H1 (cell line): ENCODE results near the gene SESN3. TPM values are rescaled to one million over a fixed set of nuclear protein-coding genes. Genes with fewer than 3 reads are reported as not detected.

Source experiments
- CTCF ChIA-PET: fragments of 300-600 bp; sonication (Branson Sonifier 250); formaldehyde crosslinking; loops from one replicate; lab custom pipeline; 2021; ENCODE audit not compliant: partially characterized antibody; lab: Charles Lee
- POLR2A ChIA-PET: fragments of 300-600 bp; sonication (Branson Sonifier 250); formaldehyde crosslinking; loops from one replicate; lab custom pipeline; 2021; ENCODE audit warnings: inconsistent platforms; ENCODE audit not compliant: partially characterized antibody; lab: Charles Lee
- DNase-seq, 2 experiments: peaks; one replicate each; pipeline versions ENCODE4 v3.0.0 to v3.0.0-alpha.2; 2010 to 2022; ENCODE audit warnings: low spot score in 2 of 2, low read depth in 1 of 2, mixed read lengths in 1 of 2
- FAIRE-seq: peaks from 2 replicates; lab custom pipeline; 2011; peaks lifted over from hg19 to GRCh38; lab: Jason Lieb, UNC
- H2AFZ ChIP-seq: 2 replicates; pipeline ENCODE4 v1.8.1; 2012; ENCODE audit warnings: low read length, inconsistent platforms
- H2AK5ac ChIP-seq: 2 replicates; pipeline ENCODE4 v1.6.1; 2013; ENCODE audit warnings: low read depth, low read length
- H2BK120ac ChIP-seq: replicated peaks from 2 replicates; pipeline ENCODE3; 2013; ENCODE audit warnings: low read depth, low read length, inconsistent platforms
- H2BK12ac ChIP-seq: 2 replicates; pipeline ENCODE4 v1.6.1; 2013; ENCODE audit warnings: low read depth, low read length
- H2BK15ac ChIP-seq: 2 replicates; pipeline ENCODE4 v1.6.1; 2013; ENCODE audit warnings: low read length
- H2BK20ac ChIP-seq: 2 replicates; pipeline ENCODE4 v1.6.1; 2013; ENCODE audit warnings: low read length
- H2BK5ac ChIP-seq: 2 replicates; pipeline ENCODE4 v1.6.1; 2013; ENCODE audit warnings: low read depth, low read length
- H3K14ac ChIP-seq: 2 replicates; pipeline ENCODE4 v1.6.1; 2013; ENCODE audit warnings: inconsistent platforms; ENCODE audit not compliant: insufficient read length
- H3K18ac ChIP-seq: 2 replicates; pipeline ENCODE4 v1.6.1; 2013; ENCODE audit warnings: low read length; ENCODE audit errors: extremely low read depth
- H3K23ac ChIP-seq: 2 replicates; pipeline ENCODE4 v1.6.1; 2013; ENCODE audit warnings: inconsistent platforms; ENCODE audit not compliant: insufficient read length
- H3K23me2 ChIP-seq: 2 replicates; pipeline ENCODE4 v1.6.1; 2013; ENCODE audit warnings: low read depth, low read length
- H3K27ac ChIP-seq: 2 replicates; pipeline ENCODE4 v1.6.1; 2011; ENCODE audit warnings: low read depth, low read length, inconsistent platforms
- H3K27me3 ChIP-seq, 4 experiments: replicated peaks in 1 of 4; 1 replicate in 1 of 4; 2 replicates in 3 of 4; pipeline versions ENCODE4 v1.6.1 to v1.8.1; 2011 to 2013; ENCODE audit warnings: low read length in 3 of 4, mild to moderate bottlenecking in 3 of 4, inconsistent platforms in 2 of 4, mixed read lengths in 2 of 4, moderate library complexity in 1 of 4; ENCODE audit not compliant: control insufficient read depth in 3 of 4, insufficient read depth in 3 of 4; ENCODE audit errors: extremely low read depth in 1 of 4
- H3K36me3 ChIP-seq, 4 experiments: 2 replicates each; pipeline versions ENCODE4 v1.6.1 to v1.8.1; 2011 to 2013; ENCODE audit warnings: mild to moderate bottlenecking in 4 of 4, low read length in 3 of 4, moderate library complexity in 2 of 4, control low read depth in 1 of 4, inconsistent platforms in 1 of 4; ENCODE audit not compliant: insufficient read depth in 4 of 4, control insufficient read depth in 2 of 4
- H3K4ac ChIP-seq: replicated peaks from 2 replicates; pipeline ENCODE3; 2013; ENCODE audit warnings: low read length, low read depth, mixed read lengths, inconsistent platforms; ENCODE audit not compliant: insufficient read length
- H3K4me1 ChIP-seq, 4 experiments: replicated peaks in 1 of 4; 1 replicate in 1 of 4; 2 replicates in 3 of 4; pipeline versions ENCODE4 v1.6.1 to v1.8.1; 2011 to 2013; ENCODE audit warnings: low read length in 3 of 4, inconsistent platforms in 2 of 4, mixed read lengths in 1 of 4; ENCODE audit not compliant: insufficient read depth in 4 of 4, control insufficient read depth in 3 of 4
- H3K4me2 ChIP-seq, 2 experiments: 2 replicates each; pipeline versions ENCODE4 v1.6.1 to v1.8.1; 2011 to 2013; ENCODE audit warnings: low read depth in 2 of 2, low read length in 2 of 2, control low read depth in 1 of 2, inconsistent platforms in 1 of 2, mild to moderate bottlenecking in 1 of 2; ENCODE audit not compliant: insufficient read depth in 1 of 2
- H3K4me3 ChIP-seq, 4 experiments: fragments of 200-600, 300-600 bp in 1 of 4; sonication (generic), shearing (Covaris generic), sonication (Bioruptor Twin) in 1 of 4; 2 replicates each; pipeline versions ENCODE4 v1.5.1 to v1.8.1; 2011 to 2016; ENCODE audit warnings: low read length in 4 of 4, low read depth in 3 of 4, control low read depth in 2 of 4, inconsistent platforms in 2 of 4, mild to moderate bottlenecking in 2 of 4, mixed read lengths in 1 of 4, moderate library complexity in 1 of 4; ENCODE audit not compliant: insufficient read depth in 2 of 4; ENCODE audit errors: extremely low read depth in 1 of 4
- H3K56ac ChIP-seq: replicated peaks from 2 replicates; pipeline ENCODE3; 2013; ENCODE audit warnings: low read depth, mild to moderate bottlenecking, mixed read lengths, low read length, inconsistent platforms; ENCODE audit not compliant: insufficient read length
- H3K79me1 ChIP-seq: 2 replicates; pipeline ENCODE4 v1.6.1; 2013; ENCODE audit warnings: low read depth, low read length, control low read depth
- H3K79me2 ChIP-seq, 2 experiments: 2 replicates each; pipeline versions ENCODE4 v1.6.1 to v1.8.1; 2012 to 2013; ENCODE audit warnings: low read length in 2 of 2, mild to moderate bottlenecking in 2 of 2, inconsistent platforms in 1 of 2; ENCODE audit not compliant: insufficient read depth in 2 of 2, control insufficient read depth in 1 of 2
- H3K9ac ChIP-seq, 4 experiments: replicated peaks in 1 of 4; 1 replicate in 1 of 4; 2 replicates in 3 of 4; pipeline versions ENCODE4 v1.6.1 to v1.8.1; 2011 to 2013; ENCODE audit warnings: low read depth in 3 of 4, low read length in 3 of 4, control low read depth in 2 of 4, mild to moderate bottlenecking in 2 of 4, moderate library complexity in 2 of 4, inconsistent platforms in 1 of 4; ENCODE audit errors: extremely low read depth in 1 of 4
- H3K9me3 ChIP-seq, 2 experiments: 2 replicates each; pipeline versions ENCODE4 v1.6.1 to v1.8.1; 2012 to 2013; ENCODE audit warnings: mild to moderate bottlenecking in 2 of 2, moderate library complexity in 2 of 2, control low read depth in 1 of 2, inconsistent platforms in 1 of 2, low read depth in 1 of 2, low read length in 1 of 2, mixed read lengths in 1 of 2; ENCODE audit not compliant: insufficient read depth in 2 of 2
- H4K20me1 ChIP-seq, 2 experiments: replicated peaks in 1 of 2; 2 replicates each; pipeline versions ENCODE3 to v1.8.1; 2011 to 2013; ENCODE audit warnings: inconsistent platforms in 2 of 2, low read length in 2 of 2, mild to moderate bottlenecking in 1 of 2; ENCODE audit not compliant: insufficient read depth in 2 of 2, control insufficient read depth in 1 of 2
- H4K5ac ChIP-seq: 2 replicates; pipeline ENCODE4 v1.6.1; 2013; ENCODE audit warnings: low read length, low read depth, mixed read lengths, inconsistent platforms; ENCODE audit not compliant: insufficient read length
- H4K8ac ChIP-seq: 2 replicates; pipeline ENCODE4 v1.8.0; 2013; ENCODE audit warnings: mild to moderate bottlenecking, moderate library complexity, low read length, inconsistent platforms; ENCODE audit not compliant: insufficient read depth; ENCODE audit errors: extremely low read depth
- H4K91ac ChIP-seq: replicated peaks from 2 replicates; pipeline ENCODE3; 2013; ENCODE audit warnings: low read length, mixed read lengths, inconsistent platforms; ENCODE audit not compliant: insufficient read length
- BCL11A ChIP-seq, 2 experiments: IDR thresholded peaks; one replicate each; pipeline ENCODE4 v1.6.1; 2011; ENCODE audit warnings: low read depth in 2 of 2, low read length in 2 of 2, mild to moderate bottlenecking in 2 of 2
- CHD2 ChIP-seq: IDR thresholded peaks from 2 replicates; pipeline ENCODE4 v1.6.1; 2012; ENCODE audit warnings: low read length, improper control_type of control experiment
- GABPA ChIP-seq: IDR thresholded peaks from 2 replicates; pipeline ENCODE4 v1.6.1; 2011; ENCODE audit warnings: mild to moderate bottlenecking, low read length, moderate library complexity, borderline replicate concordance; ENCODE audit not compliant: insufficient read depth
- NRF1 ChIP-seq: IDR thresholded peaks from 2 replicates; pipeline ENCODE4 v1.6.1; 2011; ENCODE audit warnings: mild to moderate bottlenecking, low read depth, low read length, improper control_type of control experiment
- RNF2 ChIP-seq: fragments of 200-900, 300-1000 bp; sonication (generic); IDR thresholded peaks from 2 replicates; pipeline ENCODE4 v1.7.1; 2016; ENCODE audit warnings: borderline replicate concordance, low read depth, mild to moderate bottlenecking, antibody characterized with exemption, low read length; ENCODE audit not compliant: poor library complexity, severe bottlenecking; ENCODE audit errors: missing control alignments
- RXRA ChIP-seq: IDR thresholded peaks from 2 replicates; pipeline ENCODE4 v1.6.1; 2011; ENCODE audit warnings: low read depth, mild to moderate bottlenecking, low read length, moderate library complexity; ENCODE audit not compliant: insufficient read depth
- TEAD4 ChIP-seq: IDR thresholded peaks from 2 replicates; pipeline ENCODE4 v1.6.1; 2012; ENCODE audit warnings: low read depth, low read length, inconsistent platforms, mixed read lengths
- WGBS, 2 experiments: shearing (Covaris generic) in 1 of 2; methylation state at CpG; one replicate each; pipeline versions ENCODE4 v1.1.6 to v1.1.7; 2013 to 2015; ENCODE audit warnings: low lambda C conversion rate in 2 of 2, mixed read lengths in 2 of 2, inconsistent platforms in 1 of 2, low coverage in 1 of 2, missing lambda C conversion rate in 1 of 2; ENCODE audit not compliant: insufficient replicate concordance in 2 of 2, insufficient coverage in 1 of 2, insufficient read length in 1 of 2; ENCODE audit errors: extremely low coverage in 1 of 2, missing lambda C conversion rate in 1 of 2; 5-methylcytosine and 5-hydroxymethylcytosine counted together
- polyA plus RNA-seq, 7 experiments: library from polyadenylated mRNA; depleted of rRNA in 3 of 7; stranded (reverse) in 5 of 7; unstranded in 2 of 7; fragments of >200 nt in 5 of 7; fragments of 200-250 nt in 2 of 7; gene quantifications; 1 replicate in 5 of 7; 2 replicates in 1 of 7; 4 replicates in 1 of 7; pipeline versions ENCODE4 v1.2.1 to v1.2.3, GENCODE V29; 2011 to 2013; ENCODE audit warnings: missing spikeins in 2 of 7, mixed read lengths in 2 of 7
- total RNA-seq: library from RNA; stranded (reverse); fragmentation: NEBNext Ultra II Directional; extraction: Animal tissue kit (Norgen Biotek cat#: 25700); gene quantifications from 2 replicates; pipeline ENCODE4 v1.2.1, GENCODE V29; 2021

SESN3 gene
- total and polyA plus RNA-seq, 2 of the 8 experiments (the other 6 are each of a cell fraction or from before 2014, with no cell fraction given) = 10.2 to 31.1 TPM

DNA sequence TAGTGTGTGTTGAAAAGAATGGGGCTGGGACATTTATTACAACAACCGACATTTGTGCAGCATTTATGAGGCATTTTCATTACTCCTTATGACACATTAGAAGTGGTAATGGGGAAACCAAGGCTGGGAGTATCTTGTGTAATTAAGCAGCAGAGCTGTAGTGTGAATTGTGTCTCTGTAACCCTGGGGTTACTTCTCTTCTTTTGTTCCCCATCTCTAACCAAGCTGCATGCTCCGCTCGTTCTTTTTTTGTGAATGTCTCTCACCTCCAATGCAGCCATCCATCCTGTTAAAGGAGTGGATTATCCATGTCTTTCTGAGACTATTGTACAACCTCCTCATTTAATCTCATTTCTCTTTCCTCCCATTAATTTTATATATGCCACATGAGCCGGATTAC lies 75.6 kb downstream of the SESN3 start:
- Histone ChIP-seq H3K18ac (no peak overlapping the region), H3K9me3 (no peaks in the 10 kb centered on the region; a peak in 1 of 4 replicates), H3K14ac (no peak overlapping the region), H3K4me2 (no peak overlapping the region), H2BK120ac (no peak overlapping the region), H2BK5ac (no peak overlapping the region), H3K23ac (no peak overlapping the region), H4K20me1 (no peaks in the 10 kb centered on the region), H3K36me3 (no peaks in the 10 kb centered on the region), H3K79me2 (no peaks in the 10 kb centered on the region), H4K91ac (no peak overlapping the region), H3K4me1 (no peaks in the 10 kb centered on the region), H3K27me3 (peaks cover 0 to 10% (median 6%) of the 10 kb centered on the region in 4 experiments; a peak in 5 of 7 replicates), H4K5ac (no peak overlapping the region), H2BK15ac (no peak overlapping the region), H3K79me1 (no peaks in the 10 kb centered on the region), H2BK20ac (no peak overlapping the region), H2BK12ac (no peak overlapping the region), H3K4ac (no peak overlapping the region), H3K4me3 (no peak overlapping the region), H3K56ac (no peak overlapping the region), H4K8ac (no peak overlapping the region), H3K23me2 (peaks cover 9% of the 10 kb centered on the region; the same call in 1 of the 2 replicates), H3K27ac (no peak overlapping the region), H3K9ac (no peak overlapping the region), H2AK5ac (no peak overlapping the region), H2AFZ (no peak overlapping the region)
- CTCF ChIA-PET = interaction anchor here (0.6 to 17.5 kb wide), 35 partner anchors 8 to 1270 kb away, joined by 3 to 407 read pairs (median 5); partner anchors contain the start of gene FAM76B
- WGBS, 2 experiments = 85% methylated on average over 4 of the region's 4 CpGs; no CpG with 5 or more reads in 1 of the 2 experiments
- no peak for DNase-seq
- TF ChIP-seq BCL11A (IDR thresholded peaks at IDR 0.05; ENCODE audit: low read depth in 2 of 2, low read length in 2 of 2) (no peak), CHD2 (no peak), RNF2 (no peak), RXRA (no peak), TEAD4 (no peak), NRF1 (no peak), GABPA (no peak)
- POLR2A ChIA-PET = interaction anchor here (0.6 to 1.1 kb wide), 2 partner anchors 183 to 636 kb away, joined by 3 read pairs; no protein-coding TSS in a partner anchor
- FAIRE-seq = no peak
